Hair follicle dermal papilla cell (primary cell): ENCODE measurements around the gene CCNJL. TPM values are rescaled to one million over a fixed set of nuclear protein-coding genes. Genes with fewer than 3 reads are reported as not detected.

Source experiments
- small RNA-seq: library from RNA; depleted of rRNA; stranded (forward); fragments of <200 nt; gene quantifications from one replicate; pipeline ENCODE3, GENCODE V24; 2012
- total RNA-seq: library from RNA; depleted of rRNA; stranded (reverse); fragments of >200 nt; gene quantifications from 2 replicates; pipeline ENCODE4 v1.2.3, GENCODE V29; 2012

Gene CCNJL
- total RNA-seq, result under 0.01 and 1.1 TPM in 2 replicates

DNA sequence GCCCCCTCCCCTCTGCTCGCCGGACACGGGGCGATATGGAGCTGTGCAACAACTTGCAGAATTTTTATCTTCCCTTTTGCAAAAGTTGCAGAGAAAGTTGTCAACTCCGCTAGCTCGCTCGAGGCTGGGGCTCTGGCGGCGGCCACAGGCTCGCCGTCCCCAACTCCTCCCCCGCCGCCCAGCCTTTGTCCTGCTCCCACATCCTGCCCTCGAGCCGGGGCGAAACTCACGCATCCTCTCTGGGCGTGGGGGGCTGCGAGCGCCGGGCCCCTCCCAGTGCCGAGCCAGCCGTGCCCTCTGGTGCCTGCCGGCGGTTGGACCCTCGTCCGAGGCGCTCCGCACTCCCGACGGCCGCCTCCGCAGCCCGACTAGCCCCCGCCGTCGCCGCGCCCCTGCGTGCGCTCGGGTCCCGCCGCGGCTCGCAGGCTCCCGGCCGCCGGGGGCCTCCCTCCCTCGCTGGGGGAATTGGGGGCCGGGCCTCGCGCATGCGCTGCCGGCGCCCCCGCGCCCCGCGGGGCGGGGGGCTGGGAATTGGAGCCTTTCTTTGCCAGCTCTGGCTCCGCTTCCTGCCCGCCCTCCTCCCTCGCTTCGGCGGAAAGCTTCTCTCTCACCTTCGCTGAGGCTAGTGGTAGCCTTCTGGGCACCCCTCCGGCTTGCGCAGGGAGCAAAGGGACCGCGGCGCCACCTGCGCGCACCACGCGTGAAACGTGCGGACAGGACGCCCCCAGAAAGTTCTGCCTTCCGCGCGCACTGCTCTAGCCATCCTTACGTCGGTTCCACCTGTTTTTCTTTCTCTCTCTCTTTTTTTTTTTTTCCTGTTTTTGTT lies at the start of gene CCNJL:
TSS of gene CCNJL (minus strand) at position 431 of the 826 bp plus-strand sequence. CDS start 641 bp downstream, outside the sequence.

GRCh38 chr5:160229190-160229742 lies 83.1 kb downstream of the CCNJL start, which contains the start of gene FABP6:
TSS of gene FABP6 (plus strand) at chr5:160229506. CDS start at chr5:160229558, 52 bp downstream.

Small RNAs within 50 kb of the gene (small RNA-seq; reads per million reads assigned to genes)
- gene AC112191.3, result not detected

Other genes with a start within 250 kb of the CCNJL start
- 15.9 and 20.4 TPM in 2 replicates for gene PWWP2A, start 193.1 kb downstream of the CCNJL start, total RNA-seq
- not detected in 2 replicates for gene FABP6, start 83.1 kb downstream of the CCNJL start, total RNA-seq
- 0.49 and 0.73 TPM in 2 replicates for gene C1QTNF2, start 58.1 kb upstream of the CCNJL start, total RNA-seq
- 1.7 and 3.2 TPM in 2 replicates for gene FAM200C, start 87.5 kb upstream of the CCNJL start, total RNA-seq
- gene SLU7, start 106.5 kb upstream of the CCNJL start, total RNA-seq, result 44.8 and 48.0 TPM in 2 replicates
- gene PTTG1, start 109.3 kb upstream of the CCNJL start, total RNA-seq, result 16.6 and 18.9 TPM in 2 replicates